HG03135 (cell line): ENCODE data around the gene PDS5B.
A peak's percentile ranks its signal among the peaks of the same experiment; 100 is the strongest.
"Not testable (repeated sequence)": the region's sequence is repeated elsewhere in the genome, so short reads cannot be mapped to it uniquely, and the experiment has no call there.

Experiments
- ATAC-seq: cut with Tn5 transposase; IDR thresholded peaks from one replicate; pipeline ENCODE4 v1.9.1; 2021; ENCODE audit warnings: mild to moderate bottlenecking, moderate library complexity; ENCODE audit not compliant: unreplicated experiment

Gene PDS5B

GRCh38 chr13:32783067-32783466 is 196.8 kb downstream of the PDS5B start:
- ATAC-seq: no peak

DNA sequence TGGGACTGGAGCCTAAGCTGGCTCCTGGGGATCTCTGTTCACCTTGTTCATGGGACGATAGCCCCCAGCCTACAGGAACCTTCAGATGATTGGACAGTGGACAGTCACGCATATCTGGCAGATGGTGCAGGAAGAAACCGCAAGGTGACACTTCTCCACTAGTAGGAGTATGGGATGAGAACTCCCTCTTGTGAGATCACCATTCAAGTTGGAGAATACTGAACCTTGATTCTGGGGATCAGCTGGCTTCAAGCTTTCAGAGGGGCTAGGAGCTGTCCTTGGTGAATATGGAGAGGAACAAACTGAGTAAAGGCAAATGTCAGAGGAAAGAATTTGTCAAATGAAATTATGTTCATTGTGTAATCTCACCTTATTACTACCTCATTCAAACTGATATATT is 204.5 kb downstream of the PDS5B start:
- no peak for ATAC-seq

- peak; percentile 71 for ATAC-seq
Observed at GRCh38 chr13:32791545-32792172, 205.4 kb downstream of the PDS5B start.

DNA sequence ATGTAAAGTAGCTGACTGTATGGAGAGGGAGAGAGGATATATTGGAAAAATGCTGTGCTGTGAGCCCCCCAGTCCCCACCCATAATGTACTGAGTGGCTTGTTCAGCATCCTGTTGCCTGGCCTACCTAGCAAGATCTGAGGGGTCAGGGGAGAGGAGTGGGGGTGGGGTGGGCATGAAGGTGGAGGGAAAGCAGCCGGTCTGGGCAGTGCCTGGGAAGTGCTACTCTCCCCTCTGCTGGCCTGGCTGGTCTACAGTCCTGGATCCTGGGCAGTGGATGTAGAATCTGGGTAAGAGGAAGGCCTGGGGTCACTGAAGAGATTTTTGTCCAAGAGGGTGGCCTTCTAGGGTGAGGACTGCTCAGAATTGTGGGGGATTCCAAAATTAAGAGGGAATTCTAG is 210.5 kb downstream of the PDS5B start:
- no peak for ATAC-seq

GRCh38 chr13:32802159-32802558 is 215.9 kb downstream of the PDS5B start:
- ATAC-seq: no peak

DNA sequence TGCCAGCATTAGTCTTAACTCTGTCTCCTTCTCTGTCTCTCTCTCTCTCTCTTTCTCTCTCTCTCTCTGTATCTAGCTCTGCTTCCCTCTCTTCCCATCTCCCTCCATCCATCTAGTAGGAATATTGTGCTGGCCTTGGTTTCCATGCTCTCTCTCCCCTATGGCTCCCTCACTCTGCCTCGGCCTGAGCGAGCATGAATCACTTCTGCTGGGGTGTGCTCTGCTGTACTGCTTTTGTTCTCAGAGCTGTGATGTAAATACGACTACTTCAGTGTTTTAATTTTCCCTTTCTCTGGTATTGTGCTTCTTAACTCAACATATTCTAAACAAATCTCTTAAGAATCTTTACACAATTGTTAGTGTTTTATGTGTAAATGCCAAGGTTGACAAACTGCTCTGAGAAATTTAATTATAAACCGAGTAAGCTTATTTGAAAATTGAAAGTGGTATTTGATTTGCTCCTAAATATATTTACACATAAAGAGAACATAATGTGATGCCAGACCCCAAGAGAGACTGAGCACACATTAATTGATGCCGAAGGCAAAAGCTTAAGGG is 218.5 kb downstream of the PDS5B start:
- ATAC-seq: no peak

DNA sequence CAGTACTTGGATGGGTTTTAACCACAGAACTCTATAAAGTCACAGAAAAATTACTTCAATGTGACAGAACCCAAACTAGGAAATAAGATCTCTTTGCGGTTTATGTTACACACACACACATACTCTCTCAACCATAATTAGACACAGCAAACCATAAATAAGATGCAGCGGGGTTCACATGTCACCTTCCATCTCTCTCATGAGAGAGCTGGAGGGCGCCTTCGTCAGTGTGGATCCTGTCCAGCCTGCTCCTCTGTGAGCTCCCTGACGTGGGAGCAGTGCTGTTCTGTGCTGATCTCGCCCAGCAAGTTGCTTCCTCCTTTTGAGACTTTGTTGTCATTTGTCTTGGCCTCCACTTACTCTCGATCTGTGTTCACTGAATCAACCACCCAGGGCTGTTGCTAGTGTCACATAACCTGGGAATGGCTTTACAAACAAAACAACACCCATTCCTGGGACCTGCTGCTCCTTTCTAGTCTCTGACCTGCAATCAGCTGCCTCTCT is 225.1 kb downstream of the PDS5B start:
- ATAC-seq: peak; percentile 82

GRCh38 chr13:32821149-32821688 is 235.0 kb downstream of the PDS5B start:
- ATAC-seq: no peak

GRCh38 chr13:32822771-32823170 is 236.5 kb downstream of the PDS5B start:
- ATAC-seq: no peak

DNA sequence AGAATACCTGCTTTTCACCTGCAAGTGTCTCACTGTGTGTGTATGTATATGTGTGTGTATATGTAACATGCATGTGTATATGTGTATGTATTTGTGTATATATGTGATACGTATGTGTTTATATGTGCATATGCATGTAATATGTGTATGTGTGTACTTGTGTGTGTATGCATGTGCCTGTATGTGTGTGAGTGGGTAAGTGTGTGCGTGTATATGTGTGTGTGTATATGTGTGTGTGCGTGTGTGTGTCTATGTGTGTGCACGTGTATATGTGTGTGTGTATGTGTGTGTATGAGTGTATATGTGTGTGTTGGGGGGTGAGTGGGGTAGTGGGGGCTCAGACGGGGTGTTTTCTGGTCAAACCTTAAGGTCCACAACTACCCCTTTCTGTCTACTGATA is 237.3 kb downstream of the PDS5B start:
- ATAC-seq: no peak

GRCh38 chr13:32824061-32824460 is 237.8 kb downstream of the PDS5B start:
- no peak for ATAC-seq

DNA sequence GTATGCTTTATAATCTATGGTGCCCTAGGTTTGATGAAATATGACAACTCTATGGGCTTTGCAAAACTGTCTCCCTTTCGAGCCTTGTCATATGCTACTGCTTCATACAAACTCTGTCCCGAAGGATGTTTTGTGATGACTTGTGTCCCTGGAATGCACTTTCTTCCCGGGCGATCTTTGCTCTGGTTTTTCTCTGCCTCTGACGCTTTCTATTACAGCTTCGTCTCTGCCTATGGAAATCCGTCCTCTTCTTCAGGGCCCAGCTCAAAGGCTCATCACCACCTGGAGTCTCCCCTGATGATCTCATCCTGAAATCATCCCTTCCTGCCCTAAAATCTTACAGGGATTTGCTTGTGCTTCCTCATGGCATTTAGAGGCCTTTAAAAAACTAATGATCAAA is 238.4 kb downstream of the PDS5B start:
- ATAC-seq: no peak

- no peak for ATAC-seq
Observed at GRCh38 chr13:32825481-32825880, 239.2 kb downstream of the PDS5B start.

DNA sequence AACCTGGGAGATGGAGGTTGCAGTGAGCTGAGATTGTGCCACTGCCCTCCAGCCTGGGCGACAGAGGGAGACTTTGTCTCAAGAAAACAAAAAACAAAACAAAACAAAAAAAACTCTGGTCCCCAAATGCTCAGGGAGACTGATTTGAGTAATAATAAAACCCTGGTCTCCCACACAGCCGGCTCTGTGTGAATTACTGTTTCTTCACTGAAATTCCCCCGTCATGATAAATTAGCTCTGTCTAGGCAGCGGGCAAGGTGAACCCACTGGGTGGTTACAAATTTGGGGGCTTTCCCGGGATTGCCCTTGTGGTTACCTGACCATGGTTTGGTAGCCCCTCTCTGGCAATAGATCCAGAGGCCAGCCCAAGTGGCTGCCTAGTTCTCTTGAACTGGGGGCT is 240.1 kb downstream of the PDS5B start:
- not testable (repeated sequence) for ATAC-seq
